GM18498 (cell line): ENCODE results near the gene IFT43.

Source experiments
- ATAC-seq: cut with Tn5 transposase; IDR thresholded peaks from one replicate; pipeline ENCODE4 v1.9.1; 2021; ENCODE audit warnings: mild to moderate bottlenecking, moderate library complexity; ENCODE audit not compliant: unreplicated experiment

IFT43 gene

GRCh38 chr14:76067536-76067935 is 82.0 kb downstream of the IFT43 start:
- ATAC-seq: no peak

GRCh38 chr14:76073717-76074116 is 88.2 kb downstream of the IFT43 start:
- no peak for ATAC-seq

- ATAC-seq: no peak
These were observed 91.8 kb downstream of the IFT43 start for GRCh38 chr14:76077340-76077739.

GRCh38 chr14:76078501-76078900 is 92.9 kb downstream of the IFT43 start:
- no peak for ATAC-seq

- ATAC-seq: no peak
These were observed 94.5 kb downstream of the IFT43 start for GRCh38 chr14:76080025-76080424.

- no peak for ATAC-seq
These were observed 94.9 kb downstream of the IFT43 start for GRCh38 chr14:76080471-76080870.

- ATAC-seq: no peak
These were observed 96.1 kb downstream of the IFT43 start for GRCh38 chr14:76081642-76082041.

- ATAC-seq: no peak
These were observed 98.5 kb downstream of the IFT43 start for GRCh38 chr14:76083796-76084765.

- ATAC-seq: no peak
These were observed 99.8 kb downstream of the IFT43 start for GRCh38 chr14:76085358-76085757.

- ATAC-seq: no peak
These were observed 101.1 kb downstream of the IFT43 start for GRCh38 chr14:76086636-76087035.

GRCh38 chr14:76088326-76088725 is 102.8 kb downstream of the IFT43 start:
- ATAC-seq: no peak

- ATAC-seq: no peak
These were observed 103.4 kb downstream of the IFT43 start for GRCh38 chr14:76088771-76089571.

GRCh38 chr14:76089575-76089974 is 104.0 kb downstream of the IFT43 start:
- ATAC-seq: no peak

- ATAC-seq: no peak
These were observed 105.2 kb downstream of the IFT43 start for GRCh38 chr14:76090616-76091391.

GRCh38 chr14:76093077-76093476 is 107.5 kb downstream of the IFT43 start:
- ATAC-seq: no peak

GRCh38 chr14:76096257-76096656 is 110.7 kb downstream of the IFT43 start:
- no peak for ATAC-seq

GRCh38 chr14:76097547-76097946 is 112.0 kb downstream of the IFT43 start:
- ATAC-seq: no peak

GRCh38 chr14:76098047-76098446 is 112.5 kb downstream of the IFT43 start:
- ATAC-seq: no peak

GRCh38 chr14:76098916-76099675 is 113.5 kb downstream of the IFT43 start:
- no peak for ATAC-seq

- no peak for ATAC-seq
These were observed 114.7 kb downstream of the IFT43 start for GRCh38 chr14:76100236-76100635.
